ENCODE data around the gene ADAM12.

ADAM12 gene

GRCh38 chr10:126259760-126260479, 128.4 kb downstream of the ADAM12 start:
- no peak for DNase-seq (ENCODE audit: extremely low read depth, low read depth)
- no peak overlapping the region for H3K4me3 ChIP-seq (replicated peaks; ENCODE audit: low read depth, low read length)
- TF ChIP-seq CTCF (IDR thresholded peaks at IDR 0.05; ENCODE audit: low read depth, low read length, missing control alignments): no peak

GRCh38 chr10:126256864-126257263, 131.4 kb downstream of the ADAM12 start:
- DNase-seq (ENCODE audit: extremely low read depth, low read depth): no peak
- peak; percentile 24 for TF ChIP-seq CTCF (IDR thresholded peaks at IDR 0.05; ENCODE audit: low read depth, low read length, missing control alignments)

GRCh38 chr10:126255313-126255712, 133.0 kb downstream of the ADAM12 start:
- no peak overlapping the region for H3K4me3 ChIP-seq (replicated peaks; ENCODE audit: low read depth, low read length)
- TF ChIP-seq CTCF (IDR thresholded peaks at IDR 0.05; ENCODE audit: low read depth, low read length, missing control alignments): no peak
- DNase-seq (ENCODE audit: extremely low read depth, low read depth): no peak

More at GRCh38 chr10:126256864-126257263, 131.4 kb downstream of the ADAM12 start:
- no peak overlapping the region for H3K4me3 ChIP-seq (replicated peaks; ENCODE audit: low read depth, low read length)

- no peak overlapping the region for H3K4me3 ChIP-seq (replicated peaks; ENCODE audit: low read depth, low read length)
- no peak for TF ChIP-seq CTCF (IDR thresholded peaks at IDR 0.05; ENCODE audit: low read depth, low read length, missing control alignments)
- no peak for DNase-seq (ENCODE audit: extremely low read depth, low read depth)
Measured at GRCh38 chr10:126253611-126253998, 134.7 kb downstream of the ADAM12 start.

- TF ChIP-seq CTCF (IDR thresholded peaks at IDR 0.05; ENCODE audit: low read depth, low read length, missing control alignments): no peak
- DNase-seq (ENCODE audit: extremely low read depth, low read depth): peak; percentile 99
- no peak overlapping the region for H3K4me3 ChIP-seq (replicated peaks; ENCODE audit: low read depth, low read length)
Measured at GRCh38 chr10:126252884-126253610, 135.2 kb downstream of the ADAM12 start.

- TF ChIP-seq CTCF (IDR thresholded peaks at IDR 0.05; ENCODE audit: low read depth, low read length, missing control alignments): no peak
- DNase-seq (ENCODE audit: extremely low read depth, low read depth): no peak
- no peak overlapping the region for H3K4me3 ChIP-seq (replicated peaks; ENCODE audit: low read depth, low read length)
Measured at GRCh38 chr10:126251778-126252407, 136.4 kb downstream of the ADAM12 start.
